T-helper 2 cell treated with Interferon-gamma antibody and Interleukin-4, amounts not matched to agents 5 μg/mL and 100 μg/mL, for 36 hours (primary cell): ENCODE measurements around the gene ABHD17B.

Experiments
- DNase-seq: peaks from one replicate; pipeline ENCODE4 v3.0.0; 2021; ENCODE audit warnings: low spot score
- H3K27ac Mint-ChIP-seq: one replicate; pipeline ENCODE4 v1.8.0; 2021; ENCODE audit warnings: mild to moderate bottlenecking, mixed read lengths
- H3K27me3 Mint-ChIP-seq: one replicate; pipeline ENCODE4 v1.8.0; 2021; ENCODE audit warnings: low read depth, mixed read lengths
- H3K36me3 Mint-ChIP-seq: one replicate; pipeline ENCODE4 v1.8.0; 2021; ENCODE audit warnings: low read depth, mixed read lengths
- H3K4me1 Mint-ChIP-seq: one replicate; pipeline ENCODE4 v1.8.0; 2021; ENCODE audit warnings: low read depth, mixed read lengths
- H3K4me3 Mint-ChIP-seq: one replicate; pipeline ENCODE4 v1.8.0; 2022; ENCODE audit warnings: mild to moderate bottlenecking, moderate library complexity, mixed read lengths
- H3K9me3 Mint-ChIP-seq: one replicate; pipeline ENCODE4 v1.8.0; 2021; ENCODE audit warnings: mixed read lengths

ABHD17B gene

GRCh38 chr9:71847892-71848291, 63.1 kb downstream of the ABHD17B start:
- Mint-ChIP-seq H3K4me3 (no peak overlapping the region), H3K36me3 (peaks cover 2% of the 10 kb centered on the region), H3K27ac (no peak overlapping the region), H3K27me3 (no peaks in the 10 kb centered on the region), H3K4me1 (no peaks in the 10 kb centered on the region), H3K9me3 (peaks cover 6% of the 10 kb centered on the region)
- no peak for DNase-seq

- H3K9me3 Mint-ChIP-seq = peaks cover 6% of the 10 kb centered on the region
- H3K4me3 Mint-ChIP-seq = no peak overlapping the region
- peaks cover 4% of the 10 kb centered on the region for H3K27me3 Mint-ChIP-seq
- peaks cover 2% of the 10 kb centered on the region for H3K4me1 Mint-ChIP-seq
- no peak for DNase-seq
- H3K27ac Mint-ChIP-seq = no peak overlapping the region
- H3K36me3 Mint-ChIP-seq = peaks cover 2% of the 10 kb centered on the region
These were observed 66.2 kb downstream of the ABHD17B start for GRCh38 chr9:71844808-71845207.

GRCh38 chr9:71839668-71840067, 71.3 kb downstream of the ABHD17B start:
- Mint-ChIP-seq H3K27ac (no peak overlapping the region), H3K36me3 (no peaks in the 10 kb centered on the region), H3K9me3 (no peaks in the 10 kb centered on the region), H3K27me3 (peaks cover 20% of the 10 kb centered on the region), H3K4me3 (no peak overlapping the region), H3K4me1 (peaks cover 2% of the 10 kb centered on the region)
- DNase-seq = no peak

GRCh38 chr9:71835596-71835995, 75.4 kb downstream of the ABHD17B start:
- H3K36me3 Mint-ChIP-seq = no peaks in the 10 kb centered on the region
- peaks cover 6% of the 10 kb centered on the region for H3K9me3 Mint-ChIP-seq
- H3K27me3 Mint-ChIP-seq = peaks cover 24% of the 10 kb centered on the region
- DNase-seq = no peak
- no peak overlapping the region for H3K27ac Mint-ChIP-seq
- no peak overlapping the region for H3K4me3 Mint-ChIP-seq
- peaks cover 4% of the 10 kb centered on the region for H3K4me1 Mint-ChIP-seq

GRCh38 chr9:71830929-71831328, 80.1 kb downstream of the ABHD17B start:
- no peaks in the 10 kb centered on the region for H3K36me3 Mint-ChIP-seq
- DNase-seq = no peak
- peaks cover 6% of the 10 kb centered on the region for H3K9me3 Mint-ChIP-seq
- no peak overlapping the region for H3K4me3 Mint-ChIP-seq
- no peak overlapping the region for H3K27ac Mint-ChIP-seq
- H3K27me3 Mint-ChIP-seq = peaks cover 38% of the 10 kb centered on the region
- H3K4me1 Mint-ChIP-seq = peaks cover 2% of the 10 kb centered on the region

GRCh38 chr9:71830153-71830552, 80.8 kb downstream of the ABHD17B start:
- Mint-ChIP-seq H3K9me3 (peaks cover 6% of the 10 kb centered on the region), H3K4me1 (peaks cover 2% of the 10 kb centered on the region), H3K27me3 (peaks cover 31% of the 10 kb centered on the region), H3K4me3 (no peak overlapping the region), H3K36me3 (no peaks in the 10 kb centered on the region), H3K27ac (no peak overlapping the region)
- no peak for DNase-seq

GRCh38 chr9:71826279-71826678, 84.7 kb downstream of the ABHD17B start:
- no peaks in the 10 kb centered on the region for H3K36me3 Mint-ChIP-seq
- H3K9me3 Mint-ChIP-seq = no peaks in the 10 kb centered on the region
- no peak overlapping the region for H3K27ac Mint-ChIP-seq
- H3K27me3 Mint-ChIP-seq = peaks cover 19% of the 10 kb centered on the region
- H3K4me3 Mint-ChIP-seq = no peak overlapping the region
- H3K4me1 Mint-ChIP-seq = peaks cover 23% of the 10 kb centered on the region
- DNase-seq = no peak

- no peak overlapping the region for H3K27ac Mint-ChIP-seq
These were observed 86.7 kb downstream of the ABHD17B start for GRCh38 chr9:71824257-71824656.

GRCh38 chr9:71822935-71823334, 88.1 kb downstream of the ABHD17B start:
- Mint-ChIP-seq H3K9me3 (no peaks in the 10 kb centered on the region), H3K27ac (peak overlapping the region; percentile 19), H3K27me3 (peaks cover 9% of the 10 kb centered on the region), H3K4me3 (peak overlapping the region; percentile 55), H3K4me1 (peaks cover 21% of the 10 kb centered on the region), H3K36me3 (no peaks in the 10 kb centered on the region)
- no peak for DNase-seq

More at GRCh38 chr9:71824257-71824656, 86.7 kb downstream of the ABHD17B start:
- Mint-ChIP-seq H3K27me3 (peaks cover 19% of the 10 kb centered on the region), H3K36me3 (no peaks in the 10 kb centered on the region), H3K4me3 (no peak overlapping the region), H3K9me3 (no peaks in the 10 kb centered on the region), H3K4me1 (peaks cover 21% of the 10 kb centered on the region)
- no peak for DNase-seq

- Mint-ChIP-seq H3K36me3 (no peaks in the 10 kb centered on the region), H3K4me3 (peak overlapping the region; percentile 55), H3K4me1 (peaks cover 22% of the 10 kb centered on the region), H3K27me3 (peaks cover 6% of the 10 kb centered on the region), H3K27ac (peak overlapping the region; percentile 19), H3K9me3 (no peaks in the 10 kb centered on the region)
- DNase-seq = peak; percentile 20
These were observed 88.5 kb downstream of the ABHD17B start for GRCh38 chr9:71822456-71822855.

GRCh38 chr9:71821405-71821804, 89.6 kb downstream of the ABHD17B start:
- no peak for DNase-seq
- Mint-ChIP-seq H3K4me3 (no peak overlapping the region), H3K4me1 (peaks cover 28% of the 10 kb centered on the region), H3K9me3 (no peaks in the 10 kb centered on the region), H3K27ac (no peak overlapping the region), H3K36me3 (no peaks in the 10 kb centered on the region), H3K27me3 (peaks cover 3% of the 10 kb centered on the region)

GRCh38 chr9:71820403-71820921, 90.5 kb downstream of the ABHD17B start:
- peaks cover 28% of the 10 kb centered on the region for H3K4me1 Mint-ChIP-seq
- H3K36me3 Mint-ChIP-seq = no peaks in the 10 kb centered on the region
- H3K27me3 Mint-ChIP-seq = peaks cover 2% of the 10 kb centered on the region
- H3K27ac Mint-ChIP-seq = no peak overlapping the region
- H3K4me3 Mint-ChIP-seq = no peak overlapping the region
- no peak for DNase-seq
- no peaks in the 10 kb centered on the region for H3K9me3 Mint-ChIP-seq

GRCh38 chr9:71819115-71819739, 91.8 kb downstream of the ABHD17B start:
- no peak overlapping the region for H3K27ac Mint-ChIP-seq
- H3K36me3 Mint-ChIP-seq = no peaks in the 10 kb centered on the region
- no peak for DNase-seq
- peaks cover 2% of the 10 kb centered on the region for H3K27me3 Mint-ChIP-seq
- H3K4me1 Mint-ChIP-seq = peaks cover 28% of the 10 kb centered on the region
- H3K9me3 Mint-ChIP-seq = no peaks in the 10 kb centered on the region
- H3K4me3 Mint-ChIP-seq = no peak overlapping the region

GRCh38 chr9:71816916-71817451, 94.0 kb downstream of the ABHD17B start:
- H3K4me1 Mint-ChIP-seq = peaks cover 14% of the 10 kb centered on the region
- DNase-seq = no peak
- H3K4me3 Mint-ChIP-seq = no peak overlapping the region
- H3K27ac Mint-ChIP-seq = no peak overlapping the region
- H3K27me3 Mint-ChIP-seq = peaks cover 2% of the 10 kb centered on the region
- no peaks in the 10 kb centered on the region for H3K36me3 Mint-ChIP-seq
- no peaks in the 10 kb centered on the region for H3K9me3 Mint-ChIP-seq
